Fibroblast of lung (primary cell): Measurements from ENCODE around the gene GNB4. TPM values are rescaled to one million over a fixed set of nuclear protein-coding genes. Genes with fewer than 3 reads are reported as not detected.

ENCODE experiments used
- DNase-seq, 2 donors: peaks; one replicate each; pipeline versions ENCODE4 v3.0.0 to v3.0.0-alpha.2; 2010; ENCODE audit warnings: low read depth in 2 of 2
- H2AFZ ChIP-seq: 2 replicates; pipeline ENCODE4 v1.5.1; 2012; ENCODE audit warnings: low read length, control low read depth, inconsistent platforms
- H3K27ac ChIP-seq: 2 replicates; pipeline ENCODE4 v1.5.1; 2011; ENCODE audit warnings: low read length, control low read depth; ENCODE audit not compliant: insufficient read depth
- H3K27me3 ChIP-seq: 2 replicates; pipeline ENCODE4 v1.5.1; 2011; ENCODE audit warnings: mild to moderate bottlenecking, low read length; ENCODE audit not compliant: control insufficient read depth, insufficient read depth
- H3K36me3 ChIP-seq: 2 replicates; pipeline ENCODE4 v1.5.1; 2011; ENCODE audit warnings: low read length; ENCODE audit not compliant: control insufficient read depth, insufficient read depth
- H3K4me1 ChIP-seq: 2 replicates; pipeline ENCODE4 v1.5.1; 2011; ENCODE audit warnings: low read length; ENCODE audit not compliant: control insufficient read depth, insufficient read depth; ENCODE audit errors: extremely low read depth
- H3K4me2 ChIP-seq: 2 replicates; pipeline ENCODE4 v1.5.1; 2011; ENCODE audit warnings: low read length, control low read depth; ENCODE audit not compliant: insufficient read depth; ENCODE audit errors: extremely low read depth
- H3K4me3 ChIP-seq, 4 experiments: fragments of 200-600 bp in 1 of 4; sonication (generic) in 1 of 4; replicated peaks in 1 of 4; 2 replicates each; pipeline ENCODE4 v1.5.1; 2011 to 2016; ENCODE audit warnings: low read length in 4 of 4, low read depth in 3 of 4, mild to moderate bottlenecking in 3 of 4, control low read depth in 2 of 4, inconsistent platforms in 1 of 4, mixed read lengths in 1 of 4; ENCODE audit not compliant: insufficient read depth in 1 of 4; ENCODE audit errors: control extremely low read depth in 1 of 4
- H3K79me2 ChIP-seq: 2 replicates; pipeline ENCODE4 v1.5.1; 2012; ENCODE audit warnings: mild to moderate bottlenecking, low read length, inconsistent platforms; ENCODE audit not compliant: control insufficient read depth, insufficient read depth
- H3K9ac ChIP-seq: 2 replicates; pipeline ENCODE4 v1.5.1; 2011; ENCODE audit warnings: mild to moderate bottlenecking, low read length, control low read depth; ENCODE audit not compliant: insufficient read depth
- H3K9me3 ChIP-seq: 2 replicates; pipeline ENCODE4 v1.5.1; 2012; ENCODE audit warnings: low read depth, low read length; ENCODE audit not compliant: control insufficient read depth, insufficient read depth
- H4K20me1 ChIP-seq: 2 replicates; pipeline ENCODE4 v1.5.1; 2011; ENCODE audit warnings: low read length; ENCODE audit not compliant: control insufficient read depth, insufficient read depth; ENCODE audit errors: extremely low read depth
- EZH2 ChIP-seq: IDR thresholded peaks from 2 replicates; pipeline ENCODE4 v1.5.1; 2012; ENCODE audit warnings: low read length, control low read depth, mild to moderate bottlenecking; ENCODE audit errors: missing control alignments
- polyA plus RNA-seq, 2 donors: library from polyadenylated mRNA; depleted of rRNA in 1 of 2; stranded (reverse) in 1 of 2; unstranded in 1 of 2; fragments of >200 nt; gene quantifications; 2 replicates each; pipeline ENCODE4 v1.2.1, GENCODE V29; 2011 to 2012; ENCODE audit warnings: missing spikeins in 1 of 2
- total RNA-seq: library from RNA; depleted of rRNA; stranded (reverse); fragments of >200 nt; gene quantifications from 2 replicates; pipeline ENCODE4 v1.2.1, GENCODE V29; 2014
- TF ChIP-seq, protein P1 (sequence below), 2 donors: IDR thresholded peaks in 1 of 2; conservative IDR thresholded peaks in 1 of 2; 1 replicate in 1 of 2; 2 replicates in 1 of 2; pipeline ENCODE4 v1.5.1; 2011 to 2012; ENCODE audit warnings: low read length in 2 of 2, control low read depth in 1 of 2, inconsistent platforms in 1 of 2, low read depth in 1 of 2, mild to moderate bottlenecking in 1 of 2

GNB4 gene
- total and polyA plus RNA-seq, 2 donors (not counting 1 experiment from before 2014, with no cell fraction given): 55.7 to 83.1 TPM

DNA sequence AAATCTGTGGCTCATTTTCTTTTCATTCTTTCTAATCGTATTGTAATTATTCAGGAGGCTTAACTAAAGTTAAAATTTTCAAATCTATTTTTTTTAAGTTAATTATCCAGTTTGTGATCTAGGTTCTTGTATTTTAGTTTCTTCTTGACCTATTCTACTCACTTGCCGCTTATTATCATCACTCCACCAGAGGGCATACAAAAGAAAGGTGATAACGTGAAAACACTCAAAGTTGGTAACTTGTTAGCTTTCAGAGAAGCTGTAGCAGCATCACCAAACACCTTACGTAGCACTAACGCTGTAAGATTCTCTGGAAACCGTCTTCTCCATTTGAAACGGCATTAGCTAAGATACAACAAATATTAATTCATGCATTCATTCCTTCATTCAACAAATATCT lies 4.8 kb downstream of the GNB4 start:
- H3K4me2 ChIP-seq: no peak overlapping the region
- H3K79me2 ChIP-seq: peaks cover 88% of the 10 kb centered on the region
- H3K36me3 ChIP-seq: peaks cover 2% of the 10 kb centered on the region
- H3K27ac ChIP-seq: no peak overlapping the region
- peaks cover 1% of the 10 kb centered on the region for H4K20me1 ChIP-seq
- TF ChIP-seq EZH2: no peak
- TF ChIP-seq, protein P1, sequence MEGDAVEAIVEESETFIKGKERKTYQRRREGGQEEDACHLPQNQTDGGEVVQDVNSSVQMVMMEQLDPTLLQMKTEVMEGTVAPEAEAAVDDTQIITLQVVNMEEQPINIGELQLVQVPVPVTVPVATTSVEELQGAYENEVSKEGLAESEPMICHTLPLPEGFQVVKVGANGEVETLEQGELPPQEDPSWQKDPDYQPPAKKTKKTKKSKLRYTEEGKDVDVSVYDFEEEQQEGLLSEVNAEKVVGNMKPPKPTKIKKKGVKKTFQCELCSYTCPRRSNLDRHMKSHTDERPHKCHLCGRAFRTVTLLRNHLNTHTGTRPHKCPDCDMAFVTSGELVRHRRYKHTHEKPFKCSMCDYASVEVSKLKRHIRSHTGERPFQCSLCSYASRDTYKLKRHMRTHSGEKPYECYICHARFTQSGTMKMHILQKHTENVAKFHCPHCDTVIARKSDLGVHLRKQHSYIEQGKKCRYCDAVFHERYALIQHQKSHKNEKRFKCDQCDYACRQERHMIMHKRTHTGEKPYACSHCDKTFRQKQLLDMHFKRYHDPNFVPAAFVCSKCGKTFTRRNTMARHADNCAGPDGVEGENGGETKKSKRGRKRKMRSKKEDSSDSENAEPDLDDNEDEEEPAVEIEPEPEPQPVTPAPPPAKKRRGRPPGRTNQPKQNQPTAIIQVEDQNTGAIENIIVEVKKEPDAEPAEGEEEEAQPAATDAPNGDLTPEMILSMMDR (conservative IDR thresholded peaks at IDR 0.05 in 1 of 2, IDR thresholded peaks at IDR 0.05 in 1 of 2; ENCODE audit: low read depth in 1 of 2, low read length in 2 of 2): peak in 1 of 2 donors; percentile 32
- DNase-seq: peak in 1 of 2 donors; percentile 55
- no peaks in the 10 kb centered on the region for H3K4me1 ChIP-seq
- no peaks in the 10 kb centered on the region for H3K27me3 ChIP-seq
- H2AFZ ChIP-seq: no peak overlapping the region
- no peak overlapping the region for H3K4me3 ChIP-seq
- H3K9ac ChIP-seq: no peak overlapping the region
- H3K9me3 ChIP-seq: no peaks in the 10 kb centered on the region

DNA sequence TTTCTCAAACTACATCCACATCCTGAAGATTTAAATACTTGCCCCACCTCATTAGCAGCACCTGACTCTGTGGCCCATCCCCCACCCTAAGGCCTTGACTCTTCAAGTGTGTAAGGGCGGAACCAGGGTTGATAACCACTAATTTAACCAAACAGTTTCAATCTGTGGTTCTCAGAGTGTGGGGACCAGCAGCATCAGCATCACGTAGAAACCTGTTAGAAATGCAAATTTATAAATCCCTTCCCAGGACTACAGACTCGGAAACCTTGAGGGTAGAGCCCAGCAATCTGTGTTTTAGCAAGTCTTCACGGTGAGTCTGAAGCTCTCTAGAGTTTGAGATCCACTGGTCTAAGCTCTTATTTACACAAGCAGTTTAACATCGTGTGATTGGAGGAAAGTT lies 12.4 kb downstream of the GNB4 start:
- Histone ChIP-seq H3K9me3 (no peaks in the 10 kb centered on the region), H3K4me1 (no peaks in the 10 kb centered on the region), H3K36me3 (no peaks in the 10 kb centered on the region), H3K27me3 (no peaks in the 10 kb centered on the region), H2AFZ (no peak overlapping the region), H3K4me3 (no peak overlapping the region), H3K4me2 (no peak overlapping the region), H3K9ac (no peak overlapping the region), H3K27ac (no peak overlapping the region), H4K20me1 (no peaks in the 10 kb centered on the region), H3K79me2 (peaks cover 71% of the 10 kb centered on the region)
- TF ChIP-seq, protein P1 (conservative IDR thresholded peaks at IDR 0.05 in 1 of 2, IDR thresholded peaks at IDR 0.05 in 1 of 2; ENCODE audit: low read depth in 1 of 2, low read length in 2 of 2): no peak
- DNase-seq: no peak

DNA sequence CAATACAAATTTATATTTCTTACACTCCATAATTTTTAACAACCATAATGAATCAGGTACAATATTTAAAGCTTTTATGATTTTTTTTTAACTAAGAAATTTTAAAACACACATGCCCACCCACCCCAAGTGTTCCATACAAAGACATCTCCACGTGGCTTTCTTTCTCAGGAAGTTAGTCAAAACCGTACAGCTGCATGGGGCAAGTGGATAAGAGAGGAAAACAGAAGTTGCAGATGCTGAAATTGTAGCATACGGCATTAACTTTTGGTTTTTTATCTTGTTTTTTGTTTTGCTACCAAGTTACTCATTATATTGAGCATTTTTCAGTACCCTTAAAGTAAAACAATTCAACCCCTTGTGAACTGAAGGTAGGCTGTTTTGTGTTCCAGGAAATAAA lies 14.8 kb downstream of the GNB4 start:
- no peaks in the 10 kb centered on the region for H3K27me3 ChIP-seq
- H3K9me3 ChIP-seq: no peaks in the 10 kb centered on the region
- TF ChIP-seq EZH2: no peak
- TF ChIP-seq, protein P1 (conservative IDR thresholded peaks at IDR 0.05 in 1 of 2, IDR thresholded peaks at IDR 0.05 in 1 of 2; ENCODE audit: low read depth in 1 of 2, low read length in 2 of 2): no peak
- no peaks in the 10 kb centered on the region for H3K36me3 ChIP-seq
- DNase-seq: no peak
- no peak overlapping the region for H3K27ac ChIP-seq
- H3K79me2 ChIP-seq: peaks cover 74% of the 10 kb centered on the region
- no peaks in the 10 kb centered on the region for H3K4me1 ChIP-seq
- no peaks in the 10 kb centered on the region for H4K20me1 ChIP-seq
- no peak overlapping the region for H2AFZ ChIP-seq
- H3K4me3 ChIP-seq: no peak overlapping the region
- H3K4me2 ChIP-seq: no peak overlapping the region
- H3K9ac ChIP-seq: no peak overlapping the region
